GM23248 (cell line): ENCODE results near the gene TRIM64.
"Not testable (repeated sequence)": the region's sequence is repeated elsewhere in the genome, so short reads cannot be mapped to it uniquely, and the experiment has no call there.

Source experiments
- EZH2 ChIP-seq: fragments of 200-600 bp; sonication (generic); IDR thresholded peaks from 2 replicates; pipeline ENCODE4 v1.6.1; 2018; ENCODE audit warnings: antibody characterized with exemption, mild to moderate bottlenecking; ENCODE audit not compliant: insufficient read depth, poor library complexity, severe bottlenecking
- EZH2phosphoT487 ChIP-seq: fragments of 200-600 bp; sonication (generic); IDR thresholded peaks from 2 replicates; pipeline ENCODE4 v1.6.1; 2018; ENCODE audit warnings: antibody characterized with exemption, moderate library complexity, mild to moderate bottlenecking, low read depth; ENCODE audit not compliant: insufficient read depth

GRCh38 chr11:89960833-89961232 is 5.0 kb upstream of the TRIM64 start:
- not testable (repeated sequence) for TF ChIP-seq EZH2phosphoT487, EZH2
